ENCODE results near the gene RHBDL1.

DNA sequence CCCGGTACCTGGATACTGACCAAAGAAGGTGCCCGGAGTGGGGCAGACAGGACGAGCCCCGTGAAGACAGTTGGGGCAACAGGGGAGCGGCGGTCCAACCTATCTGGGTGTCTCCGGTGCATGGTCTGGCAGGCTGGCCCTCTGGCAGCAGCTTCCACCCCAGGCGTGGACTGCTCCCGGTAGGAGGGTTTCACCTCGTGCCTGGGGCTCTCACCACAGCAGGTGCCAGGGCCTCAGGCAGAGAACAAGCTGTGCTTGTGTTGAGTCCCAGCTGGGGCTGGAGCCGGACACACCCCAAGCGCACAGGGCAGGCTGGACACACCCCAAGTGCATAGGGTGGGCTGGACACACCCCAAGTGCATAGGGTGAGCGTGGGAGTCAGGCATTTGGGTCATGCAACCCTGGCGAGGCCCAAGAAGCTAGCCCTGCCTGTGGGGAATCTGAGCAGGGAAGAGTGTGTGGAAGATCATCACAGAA, 31.6 kb downstream of the RHBDL1 start:
- TF ChIP-seq, protein P1, sequence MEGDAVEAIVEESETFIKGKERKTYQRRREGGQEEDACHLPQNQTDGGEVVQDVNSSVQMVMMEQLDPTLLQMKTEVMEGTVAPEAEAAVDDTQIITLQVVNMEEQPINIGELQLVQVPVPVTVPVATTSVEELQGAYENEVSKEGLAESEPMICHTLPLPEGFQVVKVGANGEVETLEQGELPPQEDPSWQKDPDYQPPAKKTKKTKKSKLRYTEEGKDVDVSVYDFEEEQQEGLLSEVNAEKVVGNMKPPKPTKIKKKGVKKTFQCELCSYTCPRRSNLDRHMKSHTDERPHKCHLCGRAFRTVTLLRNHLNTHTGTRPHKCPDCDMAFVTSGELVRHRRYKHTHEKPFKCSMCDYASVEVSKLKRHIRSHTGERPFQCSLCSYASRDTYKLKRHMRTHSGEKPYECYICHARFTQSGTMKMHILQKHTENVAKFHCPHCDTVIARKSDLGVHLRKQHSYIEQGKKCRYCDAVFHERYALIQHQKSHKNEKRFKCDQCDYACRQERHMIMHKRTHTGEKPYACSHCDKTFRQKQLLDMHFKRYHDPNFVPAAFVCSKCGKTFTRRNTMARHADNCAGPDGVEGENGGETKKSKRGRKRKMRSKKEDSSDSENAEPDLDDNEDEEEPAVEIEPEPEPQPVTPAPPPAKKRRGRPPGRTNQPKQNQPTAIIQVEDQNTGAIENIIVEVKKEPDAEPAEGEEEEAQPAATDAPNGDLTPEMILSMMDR (IDR thresholded peaks at IDR 0.05): no peak
- no peak for TF ChIP-seq POLR2A (IDR thresholded peaks at IDR 0.05)

Measured in uterus (tissue), 2 donors.